Brain microvascular endothelial cell (primary cell): ENCODE measurements around the gene F13A1.

Experiments used
- DNase-seq: peaks from one replicate; pipeline ENCODE4 v3.0.0-alpha.2; 2020
- H3K27ac ChIP-seq: fragments of 250-450 bp; sonication (Bioruptor Pico); 2 replicates; pipeline ENCODE4 v1.5.1; 2020; ENCODE audit warnings: mild to moderate bottlenecking, moderate library complexity
- H3K27me3 ChIP-seq: fragments of 250-450 bp; sonication (Bioruptor Pico); replicated peaks from 2 replicates; pipeline ENCODE4 v1.5.1; 2020; ENCODE audit warnings: mild to moderate bottlenecking
- H3K36me3 ChIP-seq: fragments of 250-450 bp; sonication (Bioruptor Pico); replicated peaks from 2 replicates; pipeline ENCODE4 v1.5.1; 2020; ENCODE audit warnings: mild to moderate bottlenecking
- H3K4me3 ChIP-seq: 2 replicates; pipeline ENCODE4 v1.5.1; 2011; ENCODE audit warnings: low read depth, mild to moderate bottlenecking, control low read depth, low read length, moderate library complexity
- CTCF ChIP-seq: IDR thresholded peaks from 2 replicates; pipeline ENCODE4 v1.5.1; 2011; ENCODE audit warnings: low read depth, mild to moderate bottlenecking, moderate library complexity, low read length, control low read depth, inconsistent platforms; ENCODE audit errors: missing control alignments
- in situ Hi-C: cut with HindIII; loops from 2 replicates; pipeline ENCODE4 v1.10.0; 2017; ENCODE audit warnings: low sequenced_read_pairs, low pct_ligation_motif_present

Gene F13A1

GRCh38 chr6:6256259-6256658 lies 64.2 kb downstream of the F13A1 start:
- Histone ChIP-seq H3K4me3 (no peak overlapping the region), H3K27me3 (no peaks in the 10 kb centered on the region), H3K27ac (no peak overlapping the region), H3K36me3 (no peaks in the 10 kb centered on the region)
- in situ Hi-C loops = no loop called here
- DNase-seq = no peak
- TF ChIP-seq CTCF = no peak

GRCh38 chr6:6251555-6252280 lies 68.7 kb downstream of the F13A1 start:
- DNase-seq = no peak
- Histone ChIP-seq H3K36me3 (no peaks in the 10 kb centered on the region), H3K27me3 (no peaks in the 10 kb centered on the region), H3K27ac (no peak overlapping the region), H3K4me3 (no peak overlapping the region)
- no peak for TF ChIP-seq CTCF
- in situ Hi-C loops = no loop called here

DNA sequence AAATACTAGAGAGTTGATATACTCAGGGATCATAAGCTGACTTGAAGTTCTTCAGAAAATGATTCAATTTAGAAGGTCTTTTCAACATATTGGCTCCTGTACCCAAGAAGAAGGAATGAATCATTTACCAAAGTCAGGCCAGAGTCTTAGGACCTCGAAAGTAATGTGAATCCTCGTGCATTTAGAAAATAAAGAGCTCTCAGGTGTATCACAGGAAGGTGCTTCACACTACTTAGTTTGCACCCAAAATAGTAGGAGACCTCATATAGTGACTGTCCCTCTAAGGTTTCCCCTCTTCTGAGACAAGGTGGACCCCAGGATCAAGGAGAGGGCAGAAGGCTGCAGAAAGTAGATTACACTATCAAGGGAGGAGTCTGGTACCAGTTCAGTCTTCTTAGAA lies 71.8 kb downstream of the F13A1 start:
- in situ Hi-C loops = no loop called here
- TF ChIP-seq CTCF = no peak
- H3K27ac ChIP-seq = no peak overlapping the region
- no peak overlapping the region for H3K4me3 ChIP-seq
- DNase-seq = no peak
- no peaks in the 10 kb centered on the region for H3K27me3 ChIP-seq
- no peaks in the 10 kb centered on the region for H3K36me3 ChIP-seq

GRCh38 chr6:6246544-6246943 lies 73.9 kb downstream of the F13A1 start:
- H3K27ac ChIP-seq = no peak overlapping the region
- H3K4me3 ChIP-seq = no peak overlapping the region
- H3K36me3 ChIP-seq = no peaks in the 10 kb centered on the region
- in situ Hi-C loops = no loop called here
- no peaks in the 10 kb centered on the region for H3K27me3 ChIP-seq
- TF ChIP-seq CTCF = no peak
- no peak for DNase-seq

- TF ChIP-seq CTCF = no peak
- in situ Hi-C loops = no loop called here
These were observed 75.8 kb downstream of the F13A1 start for GRCh38 chr6:6244624-6245023.

DNA sequence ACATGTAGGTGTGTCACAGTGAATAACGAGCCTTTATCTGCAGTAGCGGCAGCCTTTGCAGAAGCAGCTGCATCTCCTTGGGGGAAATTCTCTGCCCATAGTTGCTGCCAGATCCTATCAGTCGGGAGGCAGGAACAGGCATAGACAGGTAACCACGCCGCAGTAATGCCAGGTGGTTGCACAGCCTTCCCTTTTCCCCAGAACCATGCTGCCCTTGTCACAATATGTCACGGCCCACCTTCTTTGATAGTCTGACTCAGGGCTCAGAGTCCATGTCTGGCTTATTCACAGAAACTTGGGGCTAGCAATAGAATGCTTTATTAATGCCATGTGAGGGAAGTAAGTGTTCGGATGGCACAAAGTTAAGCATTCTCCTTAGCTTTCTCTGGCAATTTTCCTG lies 76.6 kb downstream of the F13A1 start:
- DNase-seq = no peak
- Histone ChIP-seq H3K36me3 (no peaks in the 10 kb centered on the region), H3K27ac (no peak overlapping the region), H3K4me3 (no peak overlapping the region), H3K27me3 (no peaks in the 10 kb centered on the region)
- TF ChIP-seq CTCF = no peak
- in situ Hi-C loops = no loop called here

More at GRCh38 chr6:6244624-6245023, 75.8 kb downstream of the F13A1 start:
- no peak overlapping the region for H3K4me3 ChIP-seq
- H3K36me3 ChIP-seq = no peaks in the 10 kb centered on the region
- no peaks in the 10 kb centered on the region for H3K27me3 ChIP-seq
- no peak for DNase-seq
- no peak overlapping the region for H3K27ac ChIP-seq
